Stomach (tissue), 9 donors: ENCODE data around the gene PALD1. TPM values are rescaled to one million over a fixed set of nuclear protein-coding genes. Genes with fewer than 3 reads are reported as not detected.

Experiments used
- DNase-seq, 2 donors: peaks; one replicate each; pipeline versions ENCODE4 v3.0.0 to v3.0.0-alpha.2; 2013 to 2019
- H3K27ac ChIP-seq, 5 donors: fragments of 200-600 bp in 4 of 5; sonication (generic) in 4 of 5; one replicate each; pipeline ENCODE4 v1.5.1; 2013 to 2019; ENCODE audit warnings: mild to moderate bottlenecking in 1 of 5, moderate library complexity in 1 of 5
- H3K27me3 ChIP-seq, 3 donors: fragments of 200-600 bp; sonication (generic); one replicate each; pipeline ENCODE4 v1.5.1; 2017 to 2019; ENCODE audit warnings: mixed run types in 1 of 3
- H3K36me3 ChIP-seq, 4 donors: fragments of 200-600 bp; sonication (generic); 1 replicate in 3 of 4; 2 replicates in 1 of 4; pipeline ENCODE4 v1.5.1; 2016 to 2019
- H3K4me1 ChIP-seq, 4 donors: fragments of 200-600 bp; sonication (generic); one replicate each; pipeline ENCODE4 v1.5.1; 2016 to 2019
- H3K4me3 ChIP-seq, 4 donors: fragments of 200-600 bp; sonication (generic) in 3 of 4; one replicate each; pipeline ENCODE4 v1.5.1; 2016 to 2019; ENCODE audit warnings: mild to moderate bottlenecking in 1 of 4
- H3K9me3 ChIP-seq, 4 donors: fragments of 200-600 bp; sonication (generic); one replicate each; pipeline ENCODE4 v1.5.1; 2016 to 2019
- EP300 ChIP-seq: sonication (generic); formaldehyde crosslinking; IDR thresholded peaks from one replicate; pipeline ENCODE4 v1.6.1; 2017; ENCODE audit warnings: antibody characterized with exemption
- POLR2A ChIP-seq, 4 donors: fragments of 450-650 bp; IDR thresholded peaks; one replicate each; pipeline ENCODE4 v1.6.1; 2016; ENCODE audit warnings: antibody characterized with exemption in 4 of 4, control low read depth in 2 of 4, mild to moderate bottlenecking in 1 of 4, moderate library complexity in 1 of 4
- POLR2AphosphoS5 ChIP-seq, 3 donors: sonication (generic); formaldehyde crosslinking; IDR thresholded peaks; one replicate each; pipeline ENCODE4 v1.6.1; 2016; ENCODE audit warnings: antibody characterized with exemption in 3 of 3
- WGBS, 5 donors: extraction: QIAGEN DNeasy Blood & Tissue Kit in 3 of 5; methylation state at CpG; one replicate each; pipeline versions ENCODE4 v1.1.5 to v1.1.7; 2013 to 2018; 5-methylcytosine and 5-hydroxymethylcytosine counted together
- intact Hi-C: fragments of 100-400 bp; cut with DNase I; formaldehyde crosslinking; loops from one replicate; pipeline ENCODE4 v1.15.1; 2023; ENCODE audit warnings: low total_unique reads
- polyA plus RNA-seq, 3 donors: library from polyadenylated mRNA; stranded (reverse); fragments of 200-250 nt; gene quantifications; one replicate each; pipeline ENCODE4 v1.2.3, GENCODE V29; 2013
- total RNA-seq, 5 donors: library from RNA; depleted of rRNA; stranded (reverse); fragments of >200 nt; gene quantifications; one replicate each; pipeline versions ENCODE4 v1.1.0 to v1.2.3, GENCODE V29; 2014 to 2016
- TF ChIP-seq, protein P1 (sequence below), 7 experiments: fragments of 450-650 bp in 4 of 7; fragments of 200-600 bp in 3 of 7; sonication (generic) in 3 of 7; IDR thresholded peaks; one replicate each; pipeline ENCODE4 v1.5.1; 2016 to 2019; ENCODE audit warnings: antibody characterized with exemption in 7 of 7, control low read depth in 2 of 7, mild to moderate bottlenecking in 1 of 7
- donor health status: healthy with polysubstance abuse.
- donor health status: Bipolar disorder and iron deficiency.
- donor health status: healthy.

The PALD1 gene
- total and polyA plus RNA-seq, 8 donors = 2.4 to 25.1 (median 4.0) TPM

DNA sequence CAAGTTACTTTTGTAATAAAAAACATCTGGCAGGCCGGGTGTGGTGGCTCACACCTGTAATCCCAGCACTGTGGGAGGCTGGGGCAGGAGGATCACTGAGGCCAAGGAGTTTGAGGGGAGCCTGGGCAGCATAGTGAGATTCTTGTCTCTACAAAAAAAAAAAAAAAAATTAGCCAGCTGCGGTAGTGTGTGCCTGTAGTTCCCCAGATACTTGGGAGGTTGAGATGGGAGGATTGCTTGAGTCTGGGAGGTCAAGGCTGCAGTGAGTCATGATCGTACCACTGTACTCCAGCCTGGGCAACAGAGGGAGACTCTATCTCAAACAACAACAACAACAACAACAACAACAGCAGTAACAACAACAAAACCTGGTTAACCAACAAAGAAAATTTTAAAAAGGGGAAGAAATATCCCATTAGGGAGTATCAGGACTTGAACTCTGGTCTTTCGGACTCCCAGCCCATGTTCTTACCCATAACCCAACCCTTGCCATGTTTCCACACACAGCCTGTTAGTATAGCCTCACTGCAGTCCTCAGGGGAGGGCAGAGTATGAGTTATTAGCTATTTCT, 17.2 kb downstream of the PALD1 start:
- 89 to 95% (median 94%) methylated on average over 4 of the region's 4 CpGs for WGBS, 5 donors
- DNase-seq = no peak
- H3K27me3 ChIP-seq = no peaks in the 10 kb centered on the region

DNA sequence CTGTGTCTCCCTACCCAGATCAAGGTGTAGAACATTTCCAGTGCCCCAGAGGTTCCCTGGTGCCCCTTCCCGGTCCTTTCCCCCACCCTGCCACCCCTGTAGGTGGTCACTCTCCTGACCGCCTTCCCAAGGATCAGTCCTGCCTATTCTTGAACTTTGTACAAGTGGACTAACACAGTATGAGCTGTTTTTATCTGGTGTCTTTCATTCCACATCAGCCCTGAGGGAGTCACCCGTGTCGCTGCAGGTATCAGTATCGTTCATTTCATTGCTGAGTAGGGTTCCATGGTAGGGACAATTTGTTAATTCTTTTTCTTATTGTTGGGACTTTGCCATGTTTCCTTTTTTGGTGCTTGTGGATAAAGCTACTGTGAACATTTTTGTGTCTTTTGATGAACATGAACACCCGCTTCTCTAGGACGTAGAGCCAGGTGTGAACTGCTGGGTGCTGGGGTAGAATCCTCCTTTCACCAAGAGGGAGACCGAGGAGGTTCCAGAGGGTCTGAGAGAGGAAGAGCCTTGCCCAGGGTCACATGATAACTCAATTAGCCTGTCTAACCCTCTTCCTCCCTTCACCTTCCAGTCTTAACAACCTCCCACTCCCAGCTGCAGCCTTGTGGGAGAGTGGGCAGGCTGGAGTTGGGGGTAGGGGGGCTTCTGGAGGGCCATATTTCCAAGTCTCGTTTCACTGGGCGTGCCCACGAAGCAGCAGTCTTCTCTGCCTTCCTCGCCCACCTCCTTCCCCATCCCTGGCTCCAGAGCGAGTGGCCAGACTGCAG, 18.0 kb downstream of the PALD1 start:
- 74 to 81% (median 78%) methylated on average over 13 of the region's 13 CpGs for WGBS, 5 donors
- no peak for TF ChIP-seq POLR2A (IDR thresholded peaks at IDR 0.05)
- TF ChIP-seq, protein P1, sequence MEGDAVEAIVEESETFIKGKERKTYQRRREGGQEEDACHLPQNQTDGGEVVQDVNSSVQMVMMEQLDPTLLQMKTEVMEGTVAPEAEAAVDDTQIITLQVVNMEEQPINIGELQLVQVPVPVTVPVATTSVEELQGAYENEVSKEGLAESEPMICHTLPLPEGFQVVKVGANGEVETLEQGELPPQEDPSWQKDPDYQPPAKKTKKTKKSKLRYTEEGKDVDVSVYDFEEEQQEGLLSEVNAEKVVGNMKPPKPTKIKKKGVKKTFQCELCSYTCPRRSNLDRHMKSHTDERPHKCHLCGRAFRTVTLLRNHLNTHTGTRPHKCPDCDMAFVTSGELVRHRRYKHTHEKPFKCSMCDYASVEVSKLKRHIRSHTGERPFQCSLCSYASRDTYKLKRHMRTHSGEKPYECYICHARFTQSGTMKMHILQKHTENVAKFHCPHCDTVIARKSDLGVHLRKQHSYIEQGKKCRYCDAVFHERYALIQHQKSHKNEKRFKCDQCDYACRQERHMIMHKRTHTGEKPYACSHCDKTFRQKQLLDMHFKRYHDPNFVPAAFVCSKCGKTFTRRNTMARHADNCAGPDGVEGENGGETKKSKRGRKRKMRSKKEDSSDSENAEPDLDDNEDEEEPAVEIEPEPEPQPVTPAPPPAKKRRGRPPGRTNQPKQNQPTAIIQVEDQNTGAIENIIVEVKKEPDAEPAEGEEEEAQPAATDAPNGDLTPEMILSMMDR (IDR thresholded peaks at IDR 0.05) = no peak
- no peak for TF ChIP-seq POLR2AphosphoS5 (IDR thresholded peaks at IDR 0.05)
- no peak for TF ChIP-seq EP300
- Histone ChIP-seq H3K36me3 (no peaks in the 10 kb centered on the region), H3K9me3 (no peaks in the 10 kb centered on the region), H3K4me3 (no peak overlapping the region), H3K27me3 (no peaks in the 10 kb centered on the region), H3K4me1 (peaks cover 5 to 60% (median 33%) of the 10 kb centered on the region in 4 donors), H3K27ac (peak overlapping the region in 2 of 5 donors; percentile 11)
- intact Hi-C loops = no loop called here
- DNase-seq = no peak

More for the DNA sequence above, 17.2 kb downstream of the PALD1 start:
- TF ChIP-seq, protein P1 (IDR thresholded peaks at IDR 0.05) = no peak
- TF ChIP-seq EP300 (no peak), POLR2A (IDR thresholded peaks at IDR 0.05) (no peak), POLR2AphosphoS5 (IDR thresholded peaks at IDR 0.05) (no peak)
- Histone ChIP-seq H3K36me3 (no peaks in the 10 kb centered on the region), H3K4me3 (no peak overlapping the region), H3K9me3 (no peaks in the 10 kb centered on the region), H3K27ac (peak overlapping the region in 3 of 5 donors; percentile 17 to 77 (median 57)), H3K4me1 (peaks cover 5 to 61% (median 32%) of the 10 kb centered on the region in 4 donors)
- intact Hi-C loops = no loop called here

DNA sequence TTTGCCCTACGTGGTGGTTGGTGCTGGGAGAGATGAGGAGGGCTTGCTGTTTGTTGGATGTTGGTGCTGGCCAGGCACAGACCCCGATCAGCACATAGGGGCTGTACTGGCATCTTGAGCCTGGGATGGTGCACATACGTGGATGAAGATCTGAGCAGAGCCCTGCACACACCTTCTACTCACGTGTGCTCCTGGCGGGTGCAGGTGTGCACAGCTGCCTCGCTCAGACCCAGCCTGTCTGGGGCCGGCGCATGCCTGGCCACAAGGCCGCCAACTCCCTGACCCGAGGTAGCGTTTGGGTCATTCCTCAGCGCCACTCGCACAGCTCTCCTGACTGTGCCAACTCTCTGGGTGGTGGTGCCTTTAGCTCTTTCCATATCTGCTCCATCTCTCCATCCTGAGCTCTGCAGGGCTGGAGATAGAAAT, 18.6 kb downstream of the PALD1 start:
- intact Hi-C loops = no loop called here
- no peaks in the 10 kb centered on the region for H3K9me3 ChIP-seq
- DNase-seq = no peak
- no peaks in the 10 kb centered on the region for H3K27me3 ChIP-seq
- no peak overlapping the region for H3K4me3 ChIP-seq
- WGBS, 5 donors = 88 to 91% (median 89%) methylated on average over 4 to 13 of the region's 13 CpGs
- no peaks in the 10 kb centered on the region for H3K36me3 ChIP-seq
- H3K4me1 ChIP-seq = peaks cover 5 to 54% (median 30%) of the 10 kb centered on the region in 4 donors
- no peak for TF ChIP-seq POLR2A (IDR thresholded peaks at IDR 0.05)
- TF ChIP-seq, protein P1 (IDR thresholded peaks at IDR 0.05) = no peak
- H3K27ac ChIP-seq = peak overlapping the region in 1 of 5 donors; percentile 11

DNA sequence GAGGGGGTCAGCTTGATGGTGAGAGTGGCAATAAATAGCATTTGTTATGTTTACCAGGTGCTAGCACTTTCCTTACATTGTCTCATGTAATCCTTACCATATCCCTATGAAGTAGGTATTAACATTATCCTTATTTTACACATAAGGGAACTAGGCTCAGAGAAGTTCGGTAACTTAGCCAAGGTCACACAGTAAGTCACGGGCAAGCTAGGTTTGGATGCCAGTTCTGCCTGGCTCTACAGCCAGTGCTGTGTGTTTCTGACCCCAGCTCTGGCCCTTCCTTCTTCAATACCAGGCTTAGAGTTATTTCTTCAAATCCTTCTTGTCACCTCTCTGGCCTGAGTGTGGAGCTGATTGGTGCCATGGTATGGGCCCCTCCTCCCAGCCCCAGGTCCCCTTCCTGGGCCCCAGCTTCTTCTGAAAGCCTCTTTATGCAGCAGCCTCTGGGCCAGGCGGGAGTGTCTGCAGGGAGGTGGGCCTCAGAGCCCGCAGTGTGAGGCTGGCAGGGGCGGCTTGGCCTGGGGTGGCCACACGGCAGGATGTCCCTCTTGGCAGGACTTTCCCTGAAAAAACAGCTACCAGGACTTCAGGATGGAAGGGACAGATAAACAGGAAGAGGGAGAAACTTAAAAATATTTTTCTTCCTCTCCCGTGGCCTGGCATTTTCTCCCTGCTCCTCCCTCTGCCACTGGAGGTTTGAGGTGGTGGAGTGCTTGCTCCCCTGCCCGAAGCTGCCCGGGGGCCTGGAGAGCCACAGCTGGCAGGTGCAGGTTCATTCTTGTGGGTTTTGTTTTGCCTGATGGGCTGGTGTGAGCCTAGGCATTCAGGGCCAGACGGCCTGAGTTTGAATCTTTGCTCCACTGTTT, 20.6 kb downstream of the PALD1 start:
- H3K27ac ChIP-seq = peak overlapping the region in 4 of 5 donors; percentile 16 to 68 (median 52)
- H3K4me1 ChIP-seq = peaks cover 5 to 40% (median 22%) of the 10 kb centered on the region in 4 donors
- intact Hi-C loops = no loop called here
- no peaks in the 10 kb centered on the region for H3K27me3 ChIP-seq
- no peaks in the 10 kb centered on the region for H3K36me3 ChIP-seq
- no peak overlapping the region for H3K4me3 ChIP-seq
- DNase-seq = peak in 1 of 2 donors; percentile 67
- H3K9me3 ChIP-seq = no peaks in the 10 kb centered on the region
- WGBS, 5 donors = 40 to 53% (median 46%) methylated on average over 9 to 10 of the region's 10 CpGs
- TF ChIP-seq POLR2AphosphoS5 (IDR thresholded peaks at IDR 0.05) = no peak
